Adrenal gland (tissue), 12 donors: ENCODE results near the gene PCNP. TPM values are rescaled to one million over a fixed set of nuclear protein-coding genes. Genes with fewer than 3 reads are reported as not detected.
A peak's percentile ranks its signal among the peaks of the same experiment; 100 is the strongest.
"Not testable (repeated sequence)": the region's sequence is repeated elsewhere in the genome, so short reads cannot be mapped to it uniquely, and the experiment has no call there.

Experiments used
- DNase-seq, 7 donors: peaks; one replicate each; pipeline ENCODE4 v3.0.0-alpha.2; 2019 to 2020
- H3K27ac ChIP-seq, 5 donors: fragments of 200-600 bp; sonication (generic) in 4 of 5; 1 replicate in 3 of 5; 2 replicates in 2 of 5; pipeline versions ENCODE4 v1.5.1 to v1.8.0; 2016 to 2020; ENCODE audit warnings: mild to moderate bottlenecking in 1 of 5
- H3K27me3 ChIP-seq: fragments of 200-600 bp; 2 replicates; pipeline ENCODE4 v1.8.0; 2021
- H3K36me3 ChIP-seq, 2 donors: fragments of 200-600 bp; replicated peaks in 1 of 2; 1 replicate in 1 of 2; 2 replicates in 1 of 2; pipeline versions ENCODE4 v1.5.1 to v1.8.0; 2018 to 2022
- H3K4me1 ChIP-seq, 2 donors: fragments of 200-600 bp; replicated peaks in 1 of 2; 1 replicate in 1 of 2; 2 replicates in 1 of 2; pipeline versions ENCODE4 v1.5.1 to v1.8.0; 2018 to 2021
- H3K4me3 ChIP-seq, 4 donors: fragments of 200-600 bp; sonication (generic) in 3 of 4; one replicate each; pipeline ENCODE4 v1.5.1; 2016 to 2018
- H3K9me3 ChIP-seq, 3 donors: fragments of 200-600 bp; sonication (generic) in 1 of 3; replicated peaks in 1 of 3; 1 replicate in 2 of 3; 2 replicates in 1 of 3; pipeline versions ENCODE4 v1.5.1 to v1.8.0; 2016 to 2021
- CTCF ChIP-seq, 6 experiments: fragments of 450-650 bp in 4 of 6; fragments of 200-600 bp in 2 of 6; sonication (generic) in 1 of 6; IDR thresholded peaks; 1 replicate in 5 of 6; 2 replicates in 1 of 6; pipeline versions ENCODE4 v1.5.1 to v1.8.0; 2016 to 2021; ENCODE audit warnings: antibody characterized with exemption in 6 of 6, mild to moderate bottlenecking in 2 of 6, moderate library complexity in 1 of 6
- POLR2A ChIP-seq, 2 donors: fragments of 450-650 bp; IDR thresholded peaks; one replicate each; pipeline ENCODE4 v1.6.1; 2017; ENCODE audit warnings: antibody characterized with exemption in 2 of 2, mild to moderate bottlenecking in 2 of 2, moderate library complexity in 1 of 2
- WGBS, 4 donors: extraction: QIAGEN DNeasy Blood & Tissue Kit in 2 of 4; methylation state at CpG; one replicate each; pipeline versions ENCODE4 v1.1.5 to v1.1.7; 2013 to 2017; 5-methylcytosine and 5-hydroxymethylcytosine counted together
- intact Hi-C, 2 donors: fragments of 100-400 bp; cut with DNase I; formaldehyde crosslinking; loops; one replicate each; pipeline versions ENCODE4 v1.14.1 to v1.15.0; 2022 to 2023
- polyA plus RNA-seq, 3 donors: library from polyadenylated mRNA; stranded (reverse); fragments of 200-250 nt in 2 of 3; fragments of 350-450 nt in 1 of 3; fragmentation: Illumina TruSeq in 1 of 3; extraction: RNeasy Lipid Tissue Mini Kit (QIAGEN cat#74804) in 1 of 3; gene quantifications; one replicate each; pipeline ENCODE4 v1.2.3, GENCODE V29; 2013 to 2014
- total RNA-seq, 9 donors: library from RNA; depleted of rRNA in 4 of 9; stranded (reverse); fragments of >200 nt in 4 of 9; fragments of 120-200 nt in 1 of 9; fragmentation: NEBNext Ultra II Directional in 1 of 9; extraction: Animal tissue kit (Norgen Biotek cat#: 25700) in 1 of 9; gene quantifications; one replicate each; pipeline versions ENCODE4 v1.1.0 to v1.2.4, GENCODE V29; 2013 to 2023
- donor health status: healthy with polysubstance abuse.
- donor health status: Bipolar disorder and iron deficiency.
- donor health status: DM: yes; HTN: yes; CAD: no.
- donor health status: DM: no; HTN: no; CAD: no.
- donor health status: DM: no; HTN: no; CAD: no.
- donor health status: DM: yes; HTN: yes; CAD: no.

The PCNP gene
- total and polyA plus RNA-seq, 12 donors, result 41.0 to 146 (median 81.3) TPM

- 88 to 94% (median 88%) methylated on average over 2 of the region's 2 CpGs for WGBS, 4 donors
- no peak overlapping the region for H3K27ac ChIP-seq
- no peaks in the 10 kb centered on the region for H3K4me1 ChIP-seq
- no peak for TF ChIP-seq CTCF (IDR thresholded peaks at IDR 0.05)
- TF ChIP-seq POLR2A (IDR thresholded peaks at IDR 0.05), result no peak
- intact Hi-C loops, result no loop called here
- H3K4me3 ChIP-seq, result no peak overlapping the region
- no peaks in the 10 kb centered on the region for H3K27me3 ChIP-seq
- no peak for DNase-seq
- H3K9me3 ChIP-seq, result no peaks in the 10 kb centered on the region
- H3K36me3 ChIP-seq, result no peaks in the 10 kb centered on the region
These were observed 50.9 kb downstream of the PCNP start for GRCh38 chr3:101624857-101625256.

GRCh38 chr3:101625879-101626278 is 51.9 kb downstream of the PCNP start:
- no peaks in the 10 kb centered on the region for H3K4me1 ChIP-seq
- no peak for DNase-seq
- no peaks in the 10 kb centered on the region for H3K36me3 ChIP-seq
- intact Hi-C loops, result no loop called here
- no peak overlapping the region for H3K27ac ChIP-seq
- no peak overlapping the region for H3K4me3 ChIP-seq
- 76 to 97% (median 85%) methylated on average over 2 of the region's 2 CpGs for WGBS, 4 donors
- no peaks in the 10 kb centered on the region for H3K9me3 ChIP-seq
- H3K27me3 ChIP-seq, result no peaks in the 10 kb centered on the region
- TF ChIP-seq CTCF (IDR thresholded peaks at IDR 0.05), result no peak
- TF ChIP-seq POLR2A (IDR thresholded peaks at IDR 0.05), result no peak

- Histone ChIP-seq H3K9me3 (no peaks in the 10 kb centered on the region), H3K27me3 (no peaks in the 10 kb centered on the region), H3K36me3 (no peaks in the 10 kb centered on the region), H3K4me3 (no peak overlapping the region), H3K27ac (no peak overlapping the region), H3K4me1 (no peaks in the 10 kb centered on the region)
- TF ChIP-seq CTCF (IDR thresholded peaks at IDR 0.05), result no peak
- TF ChIP-seq POLR2A (IDR thresholded peaks at IDR 0.05), result no peak
- peak in 1 of 7 donors; percentile 1 for DNase-seq
- intact Hi-C loops, result no loop called here
These were observed 55.2 kb downstream of the PCNP start for GRCh38 chr3:101629219-101629618.

GRCh38 chr3:101631098-101631796 is 57.3 kb downstream of the PCNP start:
- WGBS, 4 donors, result 86 to 94% (median 91%) methylated on average over 1 of the region's 1 CpG
- Histone ChIP-seq H3K4me1 (no peaks in the 10 kb centered on the region), H3K36me3 (no peaks in the 10 kb centered on the region), H3K9me3 (no peaks in the 10 kb centered on the region), H3K27me3 (no peaks in the 10 kb centered on the region), H3K4me3 (no peak overlapping the region), H3K27ac (no peak overlapping the region)
- DNase-seq, result peak in 1 of 7 donors; percentile 2
- TF ChIP-seq CTCF (IDR thresholded peaks at IDR 0.05) (no peak), POLR2A (IDR thresholded peaks at IDR 0.05) (no peak)
- intact Hi-C loops, result loop anchor here in 1 of 2 donors (10.0 kb wide), 1 partner anchor 56 kb away; the partner anchor contains the start of gene PCNP

GRCh38 chr3:101631959-101632358 is 58.0 kb downstream of the PCNP start:
- WGBS, 4 donors, result 89 to 92% (median 90%) methylated on average over 8 of the region's 8 CpGs
- not testable (repeated sequence) for H3K9me3 ChIP-seq, H3K4me3 ChIP-seq, H3K4me1 ChIP-seq, H3K27ac ChIP-seq, H3K36me3 ChIP-seq, H3K27me3 ChIP-seq
- DNase-seq, result peak in 2 of 7 donors; percentile 5 to 6
- intact Hi-C loops, result loop anchor here in 1 of 2 donors (10.0 kb wide), 1 partner anchor 57 kb away; the partner anchor contains the start of gene PCNP
